KMS-11 (cell line): ENCODE measurements around the gene ARID1B.

Experiments used
- H2AFZ ChIP-seq: fragments of 200-600 bp; sonication (generic); 2 replicates; pipeline ENCODE4 v1.6.1; 2016; ENCODE audit warnings: antibody characterized with exemption, mixed run types, low read depth
- H3K27ac ChIP-seq: fragments of 200-600 bp; sonication (generic); 2 replicates; pipeline ENCODE4 v1.6.1; 2016; ENCODE audit warnings: mild to moderate bottlenecking, mixed run types
- H3K27me3 ChIP-seq: fragments of 200-600 bp; sonication (generic); 2 replicates; pipeline ENCODE4 v1.6.1; 2017; ENCODE audit warnings: mild to moderate bottlenecking, low read depth, mixed run types, moderate library complexity; ENCODE audit not compliant: insufficient read depth
- H3K36me3 ChIP-seq: fragments of 200-600 bp; sonication (generic); 2 replicates; pipeline ENCODE4 v1.6.1; 2017; ENCODE audit warnings: mild to moderate bottlenecking, mixed run types; ENCODE audit not compliant: insufficient read depth
- H3K4me1 ChIP-seq: fragments of 200-600 bp; sonication (generic); 2 replicates; pipeline ENCODE4 v1.6.1; 2016; ENCODE audit warnings: mild to moderate bottlenecking, low read depth, mixed run types; ENCODE audit not compliant: poor library complexity, severe bottlenecking
- H3K4me2 ChIP-seq: fragments of 200-600 bp; sonication (generic); 2 replicates; pipeline ENCODE4 v1.7.0; 2016; ENCODE audit warnings: mild to moderate bottlenecking, mixed run types
- H3K4me3 ChIP-seq: fragments of 200-600 bp; sonication (generic); IDR thresholded peaks from 2 replicates; pipeline ENCODE4 v1.6.1; 2017; ENCODE audit warnings: low read depth, low read length, mixed read lengths; ENCODE audit not compliant: insufficient read depth
- H3K79me2 ChIP-seq: fragments of 200-600 bp; sonication (generic); 2 replicates; pipeline ENCODE4 v1.6.1; 2016; ENCODE audit warnings: low read depth, mixed run types; ENCODE audit not compliant: insufficient read depth
- H3K9ac ChIP-seq: fragments of 200-600 bp; sonication (generic); 2 replicates; pipeline ENCODE4 v1.6.1; 2016; ENCODE audit warnings: mild to moderate bottlenecking, mixed run types
- H4K20me1 ChIP-seq: fragments of 200-600 bp; sonication (generic); 2 replicates; pipeline ENCODE4 v1.6.1; 2016; ENCODE audit warnings: mild to moderate bottlenecking, mixed run types; ENCODE audit not compliant: insufficient read depth
- TF ChIP-seq, protein P1 (sequence below): fragments of 200-600 bp; sonication (generic); conservative IDR thresholded peaks from 2 replicates; pipeline ENCODE4 v1.6.1; 2017; ENCODE audit warnings: low read depth, mild to moderate bottlenecking, antibody characterized with exemption, low read length, moderate library complexity, mixed read lengths

Gene ARID1B

GRCh38 chr6:157089258-157089657, 312.1 kb downstream of the ARID1B start:
- Histone ChIP-seq H3K79me2 (no peaks in the 10 kb centered on the region; the same call in 1 of the 2 replicates), H2AFZ (no peak overlapping the region), H3K27ac (no peak overlapping the region), H3K27me3 (no peaks in the 10 kb centered on the region), H3K4me3 (no peak overlapping the region), H3K4me2 (no peak overlapping the region), H3K4me1 (no peaks in the 10 kb centered on the region), H3K36me3 (0 out of 2 replicates have a peak, but pooled peaks cover 3% of the 10 kb centered on the region), H3K9ac (no peak overlapping the region), H4K20me1 (no peaks in the 10 kb centered on the region)
- TF ChIP-seq, protein P1, sequence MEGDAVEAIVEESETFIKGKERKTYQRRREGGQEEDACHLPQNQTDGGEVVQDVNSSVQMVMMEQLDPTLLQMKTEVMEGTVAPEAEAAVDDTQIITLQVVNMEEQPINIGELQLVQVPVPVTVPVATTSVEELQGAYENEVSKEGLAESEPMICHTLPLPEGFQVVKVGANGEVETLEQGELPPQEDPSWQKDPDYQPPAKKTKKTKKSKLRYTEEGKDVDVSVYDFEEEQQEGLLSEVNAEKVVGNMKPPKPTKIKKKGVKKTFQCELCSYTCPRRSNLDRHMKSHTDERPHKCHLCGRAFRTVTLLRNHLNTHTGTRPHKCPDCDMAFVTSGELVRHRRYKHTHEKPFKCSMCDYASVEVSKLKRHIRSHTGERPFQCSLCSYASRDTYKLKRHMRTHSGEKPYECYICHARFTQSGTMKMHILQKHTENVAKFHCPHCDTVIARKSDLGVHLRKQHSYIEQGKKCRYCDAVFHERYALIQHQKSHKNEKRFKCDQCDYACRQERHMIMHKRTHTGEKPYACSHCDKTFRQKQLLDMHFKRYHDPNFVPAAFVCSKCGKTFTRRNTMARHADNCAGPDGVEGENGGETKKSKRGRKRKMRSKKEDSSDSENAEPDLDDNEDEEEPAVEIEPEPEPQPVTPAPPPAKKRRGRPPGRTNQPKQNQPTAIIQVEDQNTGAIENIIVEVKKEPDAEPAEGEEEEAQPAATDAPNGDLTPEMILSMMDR: no peak

DNA sequence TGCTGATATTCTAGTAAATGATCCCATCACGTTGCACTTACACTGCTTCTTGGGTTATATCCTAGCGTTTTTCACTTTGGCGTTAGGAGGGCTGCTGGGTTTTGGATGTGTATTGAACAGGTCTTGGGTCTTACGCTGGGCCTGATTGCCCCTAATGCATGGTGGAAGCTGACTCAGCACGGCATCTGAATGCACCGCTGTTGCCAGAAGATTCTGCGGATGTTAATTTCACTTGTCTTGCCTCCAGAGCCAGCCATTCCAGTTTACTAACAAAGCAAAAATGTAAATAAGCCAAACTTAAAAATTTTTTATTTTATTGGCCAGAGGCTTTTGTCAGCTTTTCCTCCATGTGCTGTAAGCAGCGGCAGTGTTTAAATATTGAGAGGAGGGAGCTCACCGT, 312.7 kb downstream of the ARID1B start:
- no peak overlapping the region for H3K4me3 ChIP-seq
- no peak overlapping the region for H3K9ac ChIP-seq
- 0 out of 2 replicates have a peak, but pooled peaks cover 3% of the 10 kb centered on the region for H3K36me3 ChIP-seq
- H3K4me2 ChIP-seq: no peak overlapping the region
- H3K27me3 ChIP-seq: no peaks in the 10 kb centered on the region
- H3K4me1 ChIP-seq: no peaks in the 10 kb centered on the region
- TF ChIP-seq, protein P1: no peak
- H3K79me2 ChIP-seq: no peaks in the 10 kb centered on the region; the same call in 1 of the 2 replicates
- no peak overlapping the region for H2AFZ ChIP-seq
- no peak overlapping the region for H3K27ac ChIP-seq
- H4K20me1 ChIP-seq: no peaks in the 10 kb centered on the region

DNA sequence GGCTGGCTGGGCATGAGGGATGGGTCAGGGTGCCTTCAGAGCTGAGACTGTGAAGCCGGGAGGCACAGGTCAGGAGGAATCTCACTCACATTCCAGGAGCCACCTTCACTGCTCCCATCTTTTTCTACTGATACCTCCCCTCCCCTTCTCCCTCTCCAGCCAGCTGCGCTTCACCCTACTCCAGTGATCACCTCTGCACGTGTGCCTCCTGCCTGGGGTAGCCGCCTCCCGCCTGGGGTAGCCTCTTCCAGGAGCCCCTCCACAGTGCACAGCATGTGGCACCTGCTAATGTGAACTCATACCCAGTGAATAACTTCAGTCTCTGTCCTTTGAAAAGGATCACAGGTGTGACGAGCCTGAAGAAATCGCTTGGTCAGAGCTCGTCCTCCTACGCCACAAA, 313.6 kb downstream of the ARID1B start:
- Histone ChIP-seq H2AFZ (no peak overlapping the region), H3K4me3 (no peak overlapping the region), H4K20me1 (no peaks in the 10 kb centered on the region), H3K4me2 (no peak overlapping the region), H3K4me1 (no peaks in the 10 kb centered on the region), H3K79me2 (no peaks in the 10 kb centered on the region; the same call in 1 of the 2 replicates), H3K36me3 (0 out of 2 replicates have a peak, but pooled peaks cover 3% of the 10 kb centered on the region), H3K27ac (no peak overlapping the region), H3K9ac (no peak overlapping the region), H3K27me3 (no peaks in the 10 kb centered on the region)
- TF ChIP-seq, protein P1: no peak

DNA sequence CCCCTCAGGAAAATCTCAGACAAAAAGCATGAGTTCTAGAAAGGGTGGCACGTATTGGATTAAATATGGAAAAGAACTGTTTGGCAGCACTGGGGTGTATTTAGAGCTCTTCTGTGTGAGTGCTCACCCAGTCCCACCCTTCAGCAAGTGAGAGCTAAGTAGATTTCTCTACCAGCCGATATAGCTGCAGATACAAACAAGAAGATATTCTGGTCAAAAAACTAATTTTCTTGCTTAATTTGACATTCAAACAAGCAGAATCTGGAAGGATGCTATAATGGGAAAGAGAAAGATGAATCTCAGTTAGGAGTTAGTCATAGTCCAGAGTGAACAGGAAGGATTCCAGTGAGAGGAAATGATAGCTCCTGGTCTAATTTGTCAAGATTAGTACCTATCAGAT, 314.1 kb downstream of the ARID1B start:
- no peak overlapping the region for H3K9ac ChIP-seq
- no peak overlapping the region for H3K27ac ChIP-seq
- H2AFZ ChIP-seq: no peak overlapping the region
- no peaks in the 10 kb centered on the region; the same call in 1 of the 2 replicates for H3K79me2 ChIP-seq
- no peaks in the 10 kb centered on the region for H3K4me1 ChIP-seq
- H3K36me3 ChIP-seq: 0 out of 2 replicates have a peak, but pooled peaks cover 3% of the 10 kb centered on the region
- no peak overlapping the region for H3K4me2 ChIP-seq
- H3K27me3 ChIP-seq: no peaks in the 10 kb centered on the region
- H3K4me3 ChIP-seq: no peak overlapping the region
- H4K20me1 ChIP-seq: no peaks in the 10 kb centered on the region
- TF ChIP-seq, protein P1: no peak
